Measurements from ENCODE around the gene RABGAP1L.

The RABGAP1L gene

DNA sequence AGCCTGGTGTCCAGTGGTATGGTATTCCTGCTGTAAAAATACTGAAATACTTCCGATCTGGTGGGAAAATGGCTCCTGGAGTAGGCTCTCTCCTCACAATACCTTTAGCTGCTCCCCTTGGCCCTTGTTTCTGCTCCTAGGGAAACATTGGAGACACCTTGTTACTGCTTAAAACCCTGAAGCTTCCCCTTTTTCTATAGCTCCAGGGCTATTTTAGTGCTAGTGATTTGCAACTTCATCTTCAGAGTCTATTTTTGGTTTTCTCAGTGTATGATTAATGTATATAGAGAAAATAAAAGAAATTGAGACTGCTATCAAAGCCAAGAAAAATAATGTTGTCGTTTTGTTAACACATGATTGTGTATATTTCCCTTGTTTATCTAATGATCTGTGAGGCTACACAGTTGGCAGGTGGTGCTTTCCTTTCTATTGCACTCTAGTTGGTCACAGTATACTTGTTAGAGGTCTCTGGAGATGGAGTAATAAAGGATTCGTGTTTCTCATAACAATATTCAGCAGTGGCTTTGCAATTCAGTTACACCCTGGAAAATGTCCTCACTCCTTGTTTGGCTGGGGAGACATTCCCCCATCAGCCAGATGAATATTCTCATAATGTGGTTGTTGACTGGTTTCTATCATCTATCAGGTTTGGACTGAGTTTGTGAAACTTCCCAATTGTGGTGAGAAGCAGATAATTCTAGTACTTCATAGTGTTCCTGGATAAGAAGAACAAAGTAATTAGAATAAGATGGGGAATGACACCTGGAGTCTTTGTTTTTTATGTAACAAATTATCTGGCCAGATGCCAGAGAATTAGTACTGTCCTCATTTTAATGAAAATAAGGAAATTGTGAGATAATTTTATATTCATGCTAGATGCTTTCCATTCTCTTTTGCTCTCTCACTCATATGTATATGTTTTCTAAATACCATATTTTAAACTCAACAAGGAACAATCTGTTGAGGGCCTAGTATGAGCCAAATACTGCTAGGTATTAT lies 795.6 kb downstream of the RABGAP1L start:
- DNase-seq (ENCODE audit: low read depth in 2 of 2, low spot score in 1 of 2) = no peak

DNA sequence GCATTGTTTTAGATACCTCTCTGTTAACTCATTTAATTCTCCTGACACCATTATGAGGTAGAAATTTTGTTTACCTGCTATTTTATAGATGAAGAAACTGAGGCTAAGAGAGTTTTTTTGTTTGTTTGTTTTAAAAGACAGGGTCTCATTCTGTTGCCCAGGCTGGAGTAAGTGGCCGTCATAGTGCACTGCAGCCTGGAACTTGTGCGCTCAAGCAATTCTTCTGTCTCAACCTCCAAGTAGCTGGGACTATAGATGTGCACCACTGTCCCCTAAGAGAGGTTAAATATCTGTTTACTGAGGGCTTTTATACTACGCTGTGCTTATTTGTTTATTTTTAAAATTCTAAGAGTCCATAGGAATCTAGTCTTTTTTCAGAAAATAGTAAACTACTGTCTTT lies 796.8 kb downstream of the RABGAP1L start:
- DNase-seq (ENCODE audit: low read depth in 2 of 2, low spot score in 1 of 2) = no peak

DNA sequence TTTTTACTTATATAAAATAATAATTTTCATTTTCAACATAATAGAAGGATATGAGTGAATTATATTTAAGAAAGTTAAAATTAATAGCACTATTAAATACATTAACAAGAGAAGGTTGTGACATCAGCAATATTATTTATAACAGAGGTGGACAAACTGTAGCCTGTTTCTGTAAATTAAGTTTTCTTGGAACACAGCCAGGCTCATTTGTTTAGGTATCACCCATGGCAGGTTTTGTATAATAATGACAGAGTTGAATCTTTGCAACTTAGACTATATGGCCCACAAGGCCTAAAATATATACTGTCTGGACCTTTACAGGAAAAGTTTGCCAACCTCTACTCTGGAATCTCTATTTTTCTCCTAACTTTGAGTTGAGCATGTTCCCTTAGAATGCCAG lies 797.7 kb downstream of the RABGAP1L start:
- DNase-seq (ENCODE audit: low read depth in 2 of 2, low spot score in 1 of 2) = no peak

DNA sequence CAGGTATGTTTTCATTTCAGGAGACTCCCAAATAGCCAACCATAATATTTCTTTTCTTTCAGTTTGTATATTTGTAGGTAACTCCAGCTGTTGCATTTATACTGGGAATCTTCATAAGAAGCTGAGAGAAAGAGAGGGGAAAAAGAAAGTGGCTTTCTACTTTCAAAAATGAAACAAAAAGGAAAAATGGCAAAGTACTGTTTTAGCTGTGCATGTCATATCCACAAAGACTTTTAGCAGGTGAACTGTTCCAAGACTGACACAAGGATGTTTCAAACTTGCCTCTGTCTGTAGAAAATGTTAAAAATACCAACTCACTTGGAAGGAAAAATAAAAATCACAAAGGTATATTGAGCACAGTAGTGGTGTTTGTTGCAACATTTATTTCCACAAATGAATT lies 798.5 kb downstream of the RABGAP1L start:
- no peak for DNase-seq (ENCODE audit: low read depth in 2 of 2, low spot score in 1 of 2)

DNA sequence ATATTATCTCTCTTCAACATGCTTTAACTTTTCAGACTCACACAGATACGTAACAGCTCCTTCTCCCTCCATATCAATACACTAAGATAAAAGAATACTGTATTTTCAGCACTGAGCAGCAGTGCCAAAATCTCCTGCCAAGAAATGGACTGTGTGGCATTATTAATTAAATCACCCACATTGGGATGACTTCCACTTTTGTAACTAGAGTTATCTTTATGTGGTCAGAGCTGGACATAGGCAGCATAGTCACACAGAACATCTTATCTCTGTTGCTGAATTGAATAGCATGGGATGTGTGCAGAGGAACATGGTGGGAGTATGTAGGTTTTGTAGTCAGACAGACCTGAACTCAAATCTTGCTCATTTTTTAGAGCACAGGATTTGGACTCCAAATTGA lies 799.1 kb downstream of the RABGAP1L start:
- DNase-seq (ENCODE audit: low read depth in 2 of 2, low spot score in 1 of 2) = no peak

DNA sequence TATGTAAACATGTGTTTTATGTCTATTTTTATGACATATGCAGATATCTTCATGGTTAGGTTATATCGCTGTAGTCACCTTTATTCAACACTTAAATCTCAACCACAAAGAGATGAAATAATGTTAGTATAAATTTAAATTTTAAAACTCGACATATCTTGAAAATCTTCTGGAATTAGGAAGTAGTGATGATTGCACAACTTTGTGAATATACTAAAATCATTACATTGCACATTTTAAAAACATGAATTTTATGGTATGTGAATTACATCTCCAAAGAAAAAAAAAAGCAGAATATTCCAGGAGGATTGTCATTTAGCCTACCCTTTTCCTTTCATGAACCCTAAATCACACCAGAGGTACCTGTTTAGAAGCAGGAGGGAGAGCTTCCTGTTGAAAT lies 801.0 kb downstream of the RABGAP1L start:
- DNase-seq (ENCODE audit: low read depth in 2 of 2, low spot score in 1 of 2) = no peak

DNA sequence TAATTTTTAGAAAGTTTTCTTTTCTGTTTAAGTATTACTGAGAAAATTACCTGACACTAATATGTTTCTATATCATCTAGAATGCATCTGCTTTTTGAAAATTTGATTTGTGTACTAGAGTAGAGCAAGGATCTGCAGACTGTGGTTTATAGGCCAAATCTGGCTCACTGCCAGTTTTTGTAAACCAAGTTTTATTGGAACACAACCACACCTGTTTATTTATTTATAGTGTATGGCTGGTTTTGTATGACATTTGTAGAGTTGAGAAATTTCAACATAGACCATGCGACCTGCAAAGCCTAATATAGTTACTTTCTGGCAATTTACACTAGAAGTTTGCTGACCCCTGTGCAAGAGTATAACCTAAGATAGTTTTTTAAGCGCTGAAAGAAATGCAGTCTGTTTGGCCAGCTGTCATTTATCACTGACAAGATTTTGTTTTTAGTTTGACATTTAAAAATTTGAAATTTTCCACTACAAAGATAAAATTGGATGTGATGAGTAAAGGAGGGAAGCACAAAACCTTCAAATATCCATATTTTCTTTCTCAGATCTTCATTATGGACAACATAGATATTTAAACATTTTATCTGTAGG lies 804.3 kb downstream of the RABGAP1L start:
- no peak for DNase-seq (ENCODE audit: low read depth in 2 of 2, low spot score in 1 of 2)

DNA sequence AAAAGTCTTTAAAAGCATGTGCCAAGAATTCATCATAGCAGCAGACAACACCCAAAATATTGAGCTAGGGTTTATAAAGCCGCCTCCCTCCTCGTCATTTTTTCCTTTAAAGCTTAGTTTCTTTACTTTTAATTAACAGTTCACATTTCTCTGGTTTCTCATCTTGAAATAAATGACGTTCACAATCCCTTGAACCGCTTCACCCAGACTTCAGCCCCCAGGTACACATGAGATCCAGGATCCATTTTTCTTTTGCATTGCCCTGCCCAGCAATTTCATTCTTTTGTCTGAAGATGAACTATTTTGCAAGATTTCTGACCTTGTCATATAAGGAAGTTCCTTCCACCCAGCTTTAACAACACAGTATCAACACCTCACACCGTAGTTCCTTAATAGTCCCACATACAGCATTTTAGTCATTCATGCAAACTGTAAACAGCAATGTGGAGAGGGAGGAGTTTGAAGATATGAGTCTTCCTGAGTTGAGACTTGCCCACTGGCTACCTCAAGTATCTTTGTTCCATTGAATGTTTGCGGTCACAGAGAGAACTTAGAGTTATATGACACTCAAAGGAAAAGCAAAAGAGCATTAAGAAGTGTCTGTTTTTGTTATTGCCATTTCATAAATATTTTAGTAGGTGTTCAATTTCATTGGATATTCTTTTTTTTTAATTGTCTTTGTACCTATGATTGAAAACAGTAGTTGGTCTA lies 805.1 kb downstream of the RABGAP1L start:
- DNase-seq (ENCODE audit: low read depth in 2 of 2, low spot score in 1 of 2) = no peak

DNA sequence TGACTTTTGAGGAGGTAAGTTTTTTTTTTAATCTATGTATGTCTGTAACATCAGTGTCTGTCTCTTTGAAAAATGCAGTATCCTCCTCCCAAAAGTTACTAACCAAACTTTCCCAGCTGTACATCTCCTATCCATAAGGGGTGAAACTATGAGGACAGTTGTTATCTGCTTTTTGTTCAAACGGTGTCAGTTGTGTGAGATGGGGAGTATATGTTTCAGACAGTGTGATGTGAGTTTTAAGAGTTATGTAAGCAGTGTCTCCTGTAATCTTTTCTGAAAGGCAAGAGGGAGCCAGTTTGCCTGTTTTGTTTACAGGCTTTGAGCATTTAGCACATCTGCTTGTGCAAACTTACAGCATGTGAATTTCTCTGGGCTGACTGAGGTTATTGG lies 805.6 kb downstream of the RABGAP1L start:
- DNase-seq (ENCODE audit: low read depth in 2 of 2, low spot score in 1 of 2) = no peak

DNA sequence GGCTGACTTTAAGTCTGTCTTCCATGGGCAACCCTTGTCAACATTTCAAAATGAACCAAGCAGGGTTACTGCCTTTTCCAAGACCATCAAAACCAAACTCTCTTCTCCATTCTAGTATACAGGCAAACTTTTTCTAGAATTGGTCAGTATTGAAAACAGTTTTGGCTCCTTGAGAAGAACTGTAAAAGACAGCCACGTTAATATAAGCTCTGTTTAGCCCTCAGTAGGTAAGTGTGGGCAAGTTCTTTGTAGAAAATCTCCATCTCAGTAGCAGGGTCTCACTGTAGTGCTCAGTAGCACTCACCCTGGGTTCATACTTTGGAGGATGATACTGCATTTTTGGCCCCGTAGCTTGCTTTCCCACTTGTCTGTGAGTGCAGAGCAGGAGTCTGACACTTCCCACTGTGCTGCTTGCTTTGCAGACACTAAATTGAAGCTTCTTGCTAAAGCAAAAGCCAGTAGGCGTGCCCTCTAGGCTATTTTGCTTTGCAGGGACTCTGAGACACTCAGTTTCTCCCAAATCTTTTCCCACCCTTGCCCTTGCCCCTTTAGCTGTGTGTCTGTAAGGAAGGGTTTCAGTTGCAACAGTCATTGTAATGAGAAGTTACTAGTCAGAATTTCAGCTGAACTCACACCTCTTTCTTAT lies 806.2 kb downstream of the RABGAP1L start:
- DNase-seq (ENCODE audit: low read depth in 2 of 2, low spot score in 1 of 2) = no peak

DNA sequence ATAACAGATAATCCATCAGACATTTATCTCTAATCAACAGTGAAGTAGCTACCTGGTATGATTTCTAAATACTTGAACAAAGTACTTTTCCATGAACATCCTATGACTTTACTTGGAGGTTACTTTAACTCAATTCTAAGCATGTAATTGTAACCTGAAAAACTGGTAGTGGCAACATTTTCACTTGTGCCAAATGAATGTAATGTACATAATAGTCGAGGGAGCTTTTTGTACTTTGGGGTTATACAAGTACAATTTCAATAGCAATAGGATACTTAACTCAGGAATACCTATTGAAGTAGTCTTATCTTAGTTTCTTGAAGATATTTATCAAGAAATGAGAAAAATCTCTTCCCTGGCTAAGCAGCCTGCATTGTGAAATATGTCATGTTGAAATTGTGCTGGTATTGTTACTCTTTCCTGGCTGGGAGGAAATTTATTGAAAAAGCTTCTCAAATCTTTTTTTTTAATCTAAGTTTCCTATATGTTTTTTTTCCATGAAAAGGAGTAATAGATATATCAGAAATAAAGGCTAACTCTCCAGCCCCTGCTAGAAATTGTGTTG lies 806.8 kb downstream of the RABGAP1L start:
- DNase-seq (ENCODE audit: low read depth in 2 of 2, low spot score in 1 of 2) = no peak

DNA sequence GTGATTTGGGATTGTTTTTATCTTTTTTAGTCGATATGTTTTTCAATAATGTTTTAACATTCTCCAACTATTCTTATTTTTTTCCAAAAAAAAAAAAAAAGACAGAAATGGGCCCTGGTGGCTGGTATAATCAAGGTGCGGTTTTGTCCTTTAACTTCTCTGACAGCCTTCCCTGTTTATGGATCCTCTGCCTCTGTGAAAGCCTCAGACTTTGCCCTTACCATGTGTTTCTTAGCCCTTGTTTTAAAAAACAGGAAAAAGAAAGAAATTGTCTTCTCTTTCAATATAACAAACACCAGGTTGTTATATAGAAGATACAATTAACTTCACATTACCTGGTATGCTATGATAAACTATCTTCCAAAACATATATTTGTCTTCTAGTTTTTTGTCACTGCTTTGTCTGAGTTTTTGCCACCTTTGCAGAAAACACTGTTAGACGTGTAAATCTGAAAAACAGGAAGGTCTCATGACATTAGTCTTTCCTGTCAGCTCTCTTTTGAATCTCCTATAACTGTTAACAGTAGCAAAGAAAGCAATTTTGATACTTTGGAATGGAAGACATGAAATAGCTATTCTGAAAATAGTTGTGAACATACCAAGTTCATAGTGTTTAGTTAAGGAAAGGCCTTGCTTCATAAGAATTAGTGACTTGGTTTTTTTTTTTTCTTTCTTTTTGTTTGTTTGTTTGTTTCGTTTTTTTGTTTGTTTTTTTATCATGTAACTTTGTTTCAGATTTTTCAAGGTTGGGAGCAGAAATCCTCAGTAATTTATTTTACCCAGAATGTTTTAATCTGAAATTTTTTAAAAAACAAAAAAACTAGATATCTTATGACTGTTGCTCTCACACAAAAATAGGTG lies 808.8 kb downstream of the RABGAP1L start:
- DNase-seq (ENCODE audit: low read depth in 2 of 2, low spot score in 1 of 2) = no peak

DNA sequence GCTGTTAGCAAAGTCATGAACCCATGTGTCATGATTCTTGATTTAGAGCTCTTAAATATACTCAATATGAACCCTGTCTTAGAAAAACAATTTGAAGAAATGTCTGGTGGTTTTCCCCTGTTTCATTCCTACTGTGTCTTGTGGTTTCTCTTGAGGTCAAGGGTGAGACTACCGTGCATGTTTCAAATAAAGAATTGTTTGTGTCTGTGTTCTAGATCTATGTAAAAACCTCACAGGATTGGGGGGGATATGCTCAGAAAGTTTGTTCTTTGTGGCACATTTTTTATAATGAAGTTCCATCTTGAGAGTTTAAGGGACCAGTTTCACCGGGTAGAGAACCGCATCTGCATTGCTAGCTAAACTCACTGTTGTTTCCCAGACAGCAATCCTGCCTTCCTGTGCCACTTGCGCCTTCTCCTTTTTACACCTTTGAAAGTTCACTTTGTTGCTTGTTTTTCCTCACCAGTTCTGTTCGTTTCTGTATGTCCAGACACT lies 809.5 kb downstream of the RABGAP1L start:
- no peak for DNase-seq (ENCODE audit: low read depth in 2 of 2, low spot score in 1 of 2)

DNA sequence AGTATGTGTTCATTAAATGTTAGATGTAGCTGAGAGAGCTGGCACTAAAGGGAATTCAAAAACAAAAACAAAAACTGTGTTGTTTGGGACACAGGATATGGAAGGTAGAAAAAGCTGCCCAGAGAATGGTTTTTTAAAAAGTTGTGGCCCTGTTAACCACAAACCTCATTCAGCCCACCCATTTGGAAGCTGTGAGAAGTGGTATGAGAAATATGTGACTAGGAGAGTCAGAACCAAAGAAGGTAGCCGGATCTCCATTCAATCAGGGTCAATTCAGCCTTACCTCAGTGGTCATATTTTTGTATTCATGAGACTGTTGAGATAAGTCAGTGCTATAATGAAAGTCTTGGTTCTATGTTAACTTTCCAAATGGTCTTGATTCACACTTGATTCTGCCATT lies 810.7 kb downstream of the RABGAP1L start:
- DNase-seq (ENCODE audit: low read depth in 2 of 2, low spot score in 1 of 2) = no peak

DNA sequence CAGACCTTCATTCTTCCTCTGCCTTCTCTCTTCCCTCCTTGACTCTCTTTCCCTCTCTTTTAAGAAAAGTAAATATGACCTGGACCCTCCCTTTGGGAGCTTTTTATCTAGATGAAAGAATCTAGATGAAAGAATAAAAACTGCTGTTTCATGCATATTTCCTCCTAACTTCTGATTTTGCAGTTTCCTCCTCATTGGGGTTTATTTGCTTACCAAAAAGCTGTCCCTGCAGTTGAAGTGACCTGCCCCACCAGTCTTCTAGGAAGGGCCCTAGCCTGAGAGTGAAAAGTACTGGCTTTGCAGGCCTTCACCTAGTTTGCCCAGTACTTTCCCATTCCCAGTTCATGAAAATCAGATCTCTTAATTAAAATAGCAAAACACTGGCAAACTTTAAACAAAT lies 812.1 kb downstream of the RABGAP1L start:
- no peak for DNase-seq (ENCODE audit: low read depth in 2 of 2, low spot score in 1 of 2)

DNA sequence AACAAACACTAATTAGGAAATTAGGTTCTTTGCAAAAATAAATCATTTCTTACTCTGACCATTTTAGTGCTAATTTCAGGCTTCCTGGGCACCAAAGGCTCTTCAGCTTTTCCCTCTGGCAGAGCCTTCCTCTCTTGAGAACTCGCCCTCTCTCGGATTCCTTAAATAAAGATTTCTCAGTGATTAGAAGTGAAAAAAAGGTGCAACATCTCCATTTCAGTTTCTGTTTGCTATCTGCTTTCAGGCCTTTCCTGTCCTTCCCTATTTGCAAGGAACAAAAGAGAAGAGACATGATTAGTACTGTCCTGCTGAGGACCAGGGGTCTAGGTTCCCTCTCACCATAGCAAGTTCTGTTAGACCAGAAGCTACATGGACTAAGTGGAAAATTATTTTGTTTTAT lies 812.6 kb downstream of the RABGAP1L start:
- no peak for DNase-seq (ENCODE audit: low read depth in 2 of 2, low spot score in 1 of 2)

DNA sequence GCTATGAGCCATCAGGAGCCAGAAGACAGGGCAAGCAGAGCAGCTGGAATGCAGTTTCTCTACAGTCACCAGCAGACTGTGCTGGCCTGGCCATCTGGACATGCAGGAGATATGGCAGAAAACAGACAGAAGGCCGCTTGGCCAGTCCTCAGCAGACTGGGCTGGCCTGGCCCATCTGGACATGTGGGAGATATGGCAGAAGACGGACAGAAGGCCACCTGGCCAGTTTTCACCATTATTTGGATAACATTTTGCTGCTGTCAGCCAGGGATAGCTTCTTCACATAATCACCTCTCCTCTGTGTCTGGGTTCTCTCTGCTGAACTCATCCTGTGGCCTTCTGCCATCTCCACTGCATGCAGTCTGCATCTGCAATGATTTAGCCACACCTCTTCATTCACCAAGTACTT lies 815.4 kb downstream of the RABGAP1L start:
- DNase-seq (ENCODE audit: low read depth in 2 of 2, low spot score in 1 of 2) = no peak

DNA sequence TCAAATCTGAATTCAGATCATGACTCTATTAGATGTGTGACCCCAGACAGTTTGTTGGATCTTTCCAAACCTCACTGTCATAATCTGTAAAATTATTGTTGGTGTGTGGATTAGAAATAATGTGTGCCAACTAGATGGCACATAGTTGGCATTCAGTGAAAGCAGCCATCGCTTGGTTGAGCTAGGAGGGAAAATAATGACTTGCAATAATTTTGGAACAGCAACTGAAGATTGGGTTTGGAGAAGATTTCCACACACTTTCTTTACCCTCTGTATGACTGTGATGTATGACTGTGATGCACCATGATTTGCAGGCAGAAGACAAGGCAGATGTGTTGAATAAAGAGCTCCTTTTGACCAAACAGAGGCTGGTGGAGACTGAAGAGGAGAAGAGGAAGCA lies 816.4 kb downstream of the RABGAP1L start:
- DNase-seq (ENCODE audit: low read depth in 2 of 2, low spot score in 1 of 2) = no peak

DNA sequence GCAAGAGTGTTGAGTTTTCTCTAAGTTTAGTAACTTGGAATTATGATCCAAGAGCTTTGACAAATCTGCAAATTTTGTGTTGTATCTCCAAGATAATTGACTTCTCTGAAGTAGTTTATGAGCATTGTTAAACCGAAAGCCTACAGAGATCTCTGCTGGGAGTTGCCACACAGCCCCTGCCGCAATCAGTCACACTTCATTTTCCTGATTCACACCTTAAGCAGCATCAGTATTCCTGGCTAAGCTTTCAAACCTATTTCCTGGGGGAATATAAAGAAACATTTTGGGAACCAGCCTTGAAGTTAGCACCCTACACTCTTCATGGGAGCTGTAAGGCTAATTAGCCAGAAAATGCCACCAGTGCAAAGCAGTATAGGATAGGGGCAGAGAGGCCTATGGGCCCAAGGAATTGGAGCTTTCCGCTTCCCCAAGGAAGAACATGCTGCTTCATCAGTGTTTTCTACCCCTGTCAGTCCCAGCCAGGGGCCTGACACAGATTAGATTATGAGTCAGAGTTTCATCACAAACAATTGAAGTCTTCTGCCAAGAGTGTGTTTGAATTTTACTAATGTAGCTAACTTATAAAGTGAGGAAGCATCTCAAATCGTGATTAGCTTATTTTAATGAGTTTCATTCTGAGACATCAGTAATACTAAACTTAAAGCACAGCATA lies 817.3 kb downstream of the RABGAP1L start:
- no peak for DNase-seq (ENCODE audit: low read depth in 2 of 2, low spot score in 1 of 2)
